Heart left ventricle (tissue), 13 donors: Measurements from ENCODE around the gene TTC27.

ENCODE experiments used
- POLR2A ChIP-seq, 2 donors: fragments of 450-650 bp; IDR thresholded peaks; one replicate each; pipeline ENCODE4 v1.6.1; 2017; ENCODE audit warnings: antibody characterized with exemption in 2 of 2, mild to moderate bottlenecking in 2 of 2, moderate library complexity in 2 of 2
- TF ChIP-seq, protein P1 (sequence below), 12 donors: fragments of 200-600 bp; sonication (generic) in 4 of 12; IDR thresholded peaks; one replicate each; pipeline versions ENCODE4 v1.5.0 to v1.8.0; 2018 to 2022; ENCODE audit warnings: antibody characterized with exemption in 12 of 12, mild to moderate bottlenecking in 5 of 12
- donor health status: ischemic (EF 13 %, LVEDD 7.1; RV severe dilation, severe dysfunction).
- donor health status: DM: no; HTN: yes; CAD: no.
- donor health status: DM: no; HTN: no; CAD: no.
- donor health status: ischemic (EF 25% LVEDD 6.9; RV normal size, moderate dysfunction).
- donor health status: ischemic (EF 25% LVEDD 5.7; RV mildly dilated, moderate dysfunction).
- donor health status: ischemic (EF 35%, LVEDD 5.7; RV mildly dilated, moderate dysfunction).
- donor health status: nonischemic (EF 11% LVEDD 7.7; RV severe dilation, severe dysfunction).
- donor health status: DM: yes; HTN: yes; CAD: no.
- donor health status: PGD.
- donor health status: ischemic (EF 29% LVEDD 5.4; RV normal size, mild dysfunction).
- donor health status: nonischemic (EF 23%, LVEDD 6.1; RV moderate dilation, normal function).

- TF ChIP-seq, protein P1, sequence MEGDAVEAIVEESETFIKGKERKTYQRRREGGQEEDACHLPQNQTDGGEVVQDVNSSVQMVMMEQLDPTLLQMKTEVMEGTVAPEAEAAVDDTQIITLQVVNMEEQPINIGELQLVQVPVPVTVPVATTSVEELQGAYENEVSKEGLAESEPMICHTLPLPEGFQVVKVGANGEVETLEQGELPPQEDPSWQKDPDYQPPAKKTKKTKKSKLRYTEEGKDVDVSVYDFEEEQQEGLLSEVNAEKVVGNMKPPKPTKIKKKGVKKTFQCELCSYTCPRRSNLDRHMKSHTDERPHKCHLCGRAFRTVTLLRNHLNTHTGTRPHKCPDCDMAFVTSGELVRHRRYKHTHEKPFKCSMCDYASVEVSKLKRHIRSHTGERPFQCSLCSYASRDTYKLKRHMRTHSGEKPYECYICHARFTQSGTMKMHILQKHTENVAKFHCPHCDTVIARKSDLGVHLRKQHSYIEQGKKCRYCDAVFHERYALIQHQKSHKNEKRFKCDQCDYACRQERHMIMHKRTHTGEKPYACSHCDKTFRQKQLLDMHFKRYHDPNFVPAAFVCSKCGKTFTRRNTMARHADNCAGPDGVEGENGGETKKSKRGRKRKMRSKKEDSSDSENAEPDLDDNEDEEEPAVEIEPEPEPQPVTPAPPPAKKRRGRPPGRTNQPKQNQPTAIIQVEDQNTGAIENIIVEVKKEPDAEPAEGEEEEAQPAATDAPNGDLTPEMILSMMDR (IDR thresholded peaks at IDR 0.05): no peak
- TF ChIP-seq POLR2A (IDR thresholded peaks at IDR 0.05): no peak
Measured at GRCh38 chr2:32746669-32747068, 118.8 kb downstream of the TTC27 start.
